Lower leg skin (tissue), 3 donors: ENCODE data around the gene LEMD2.

Experiments
- CTCF ChIP-seq, 3 donors: fragments of 450-650 bp; IDR thresholded peaks; one replicate each; pipeline ENCODE4 v1.5.1; 2016; ENCODE audit warnings: antibody characterized with exemption in 3 of 3, mild to moderate bottlenecking in 3 of 3, moderate library complexity in 2 of 3
- POLR2A ChIP-seq, 2 donors: fragments of 450-650 bp; IDR thresholded peaks; one replicate each; pipeline ENCODE4 v1.6.1; 2016 to 2017; ENCODE audit warnings: antibody characterized with exemption in 2 of 2, mild to moderate bottlenecking in 1 of 2, moderate library complexity in 1 of 2

- TF ChIP-seq POLR2A (IDR thresholded peaks at IDR 0.05) (no peak), CTCF (IDR thresholded peaks at IDR 0.05) (no peak)
These were observed 66.8 kb downstream of the LEMD2 start for GRCh38 chr6:33722103-33722623.
